Measurements from ENCODE around the gene EIF2S3B.

EIF2S3B gene

DNA sequence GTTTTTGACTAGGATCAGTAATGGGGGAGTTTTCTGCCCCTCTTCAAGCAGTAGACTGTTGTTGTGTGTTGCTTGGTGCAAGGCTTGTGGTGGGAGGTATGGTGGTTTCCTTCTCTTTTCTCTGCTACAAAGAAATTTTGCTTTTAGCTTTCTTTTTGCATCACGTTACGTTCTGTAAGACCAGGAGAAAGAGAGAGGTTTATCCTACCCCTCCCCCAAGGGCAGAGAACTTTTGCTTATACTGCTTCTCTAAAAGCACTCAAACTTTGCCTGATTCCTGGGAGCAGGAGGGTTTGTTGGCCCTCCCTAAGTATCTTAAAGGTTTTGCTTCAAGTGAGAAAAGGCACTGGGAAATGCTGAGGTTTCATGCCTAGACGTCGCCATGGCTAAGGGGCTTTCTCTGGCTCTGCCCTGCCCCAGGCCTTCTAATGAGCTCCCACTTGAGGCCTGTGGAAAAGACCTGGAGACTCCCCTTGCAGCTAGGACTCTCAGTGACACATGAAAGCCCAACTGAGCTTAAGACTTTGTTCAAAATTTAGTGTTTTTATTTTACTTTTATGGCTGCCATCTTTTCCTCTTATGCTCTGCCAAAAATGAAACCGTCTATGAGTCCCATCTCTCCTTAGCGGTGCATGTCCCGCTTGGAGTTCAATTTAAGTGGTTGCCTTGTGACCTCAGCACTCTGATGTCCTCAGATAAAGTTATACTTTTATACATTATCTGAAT lies 49.2 kb downstream of the EIF2S3B start:
- DNase-seq (ENCODE audit: low spot score): no peak

DNA sequence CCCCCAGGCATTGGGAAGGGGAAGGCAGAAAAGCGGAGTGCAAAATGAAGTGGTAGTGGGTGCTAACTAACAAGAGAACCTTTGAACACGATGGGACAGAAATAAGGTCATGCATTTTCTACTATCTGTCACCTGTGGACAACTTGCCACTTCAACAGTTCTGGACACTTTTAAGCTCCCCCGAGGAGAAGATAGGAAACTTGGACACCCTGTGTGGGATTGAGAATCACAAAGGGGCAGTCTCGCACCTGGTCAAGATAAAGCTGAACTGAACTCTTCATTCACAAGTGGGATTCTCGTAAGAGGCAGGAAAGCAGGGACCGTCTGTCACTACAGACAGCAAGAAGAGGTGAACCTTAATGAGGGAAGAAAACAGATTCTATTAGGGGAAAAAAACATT lies 51.6 kb downstream of the EIF2S3B start:
- no peak for DNase-seq (ENCODE audit: low spot score)

DNA sequence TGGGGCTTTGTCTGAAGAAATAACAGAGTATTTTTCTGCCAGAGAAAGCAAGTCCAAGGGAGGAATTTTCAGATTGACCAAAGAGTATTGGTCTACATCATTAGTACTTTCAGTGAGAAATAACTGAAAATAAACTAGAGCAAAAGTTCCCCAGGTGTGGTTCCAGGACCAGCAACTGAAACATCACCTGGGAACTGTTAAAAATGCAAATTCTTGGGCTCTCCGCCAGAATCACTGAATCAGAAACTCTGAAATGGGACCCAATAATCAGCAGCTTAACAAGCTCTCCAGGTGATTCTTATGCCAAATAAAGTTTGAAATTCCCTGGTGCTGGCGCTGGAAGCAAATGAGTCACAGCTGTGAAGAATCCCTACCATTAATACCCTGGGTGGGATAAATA lies 52.1 kb downstream of the EIF2S3B start:
- DNase-seq (ENCODE audit: low spot score): no peak

All from COLO829 (cell line).